H9 (cell line): ENCODE results near the gene ZNF445. TPM values are rescaled to one million over a fixed set of nuclear protein-coding genes. Genes with fewer than 3 reads are reported as not detected.

Experiments used
- DNase-seq: peaks from one replicate; pipeline ENCODE4 v3.0.0-alpha.2; 2017
- H2AFZ ChIP-seq: one replicate; pipeline ENCODE4 v1.6.1; 2013; ENCODE audit warnings: mild to moderate bottlenecking, low read length, control low read depth, moderate library complexity
- H2AK5ac ChIP-seq: 2 replicates; pipeline ENCODE4 v1.6.1; 2013; ENCODE audit warnings: low read length, control low read depth, mixed read lengths; ENCODE audit not compliant: insufficient read length
- H2BK120ac ChIP-seq: one replicate; pipeline ENCODE4 v1.6.1; 2013; ENCODE audit warnings: low read depth, mild to moderate bottlenecking, low read length, control low read depth, inconsistent platforms; ENCODE audit not compliant: poor library complexity, severe bottlenecking
- H2BK12ac ChIP-seq: 2 replicates; pipeline ENCODE4 v1.6.1; 2013; ENCODE audit warnings: low read length, control low read depth, mixed read lengths, low read depth; ENCODE audit not compliant: insufficient read length
- H2BK15ac ChIP-seq: 2 replicates; pipeline ENCODE4 v1.6.1; 2013; ENCODE audit warnings: low read depth, low read length, control low read depth
- H2BK20ac ChIP-seq: one replicate; pipeline ENCODE4 v1.6.1; 2013; ENCODE audit warnings: low read depth, mild to moderate bottlenecking, low read length, control low read depth, inconsistent platforms; ENCODE audit not compliant: poor library complexity, severe bottlenecking
- H2BK5ac ChIP-seq: 2 replicates; pipeline ENCODE4 v1.6.1; 2013; ENCODE audit warnings: low read length, control low read depth, mixed read lengths; ENCODE audit not compliant: insufficient read length
- H3K14ac ChIP-seq: 2 replicates; pipeline ENCODE4 v1.6.1; 2013; ENCODE audit warnings: low read length, control low read depth; ENCODE audit not compliant: insufficient read depth
- H3K18ac ChIP-seq: 2 replicates; pipeline ENCODE4 v1.6.1; 2013; ENCODE audit warnings: low read depth, mild to moderate bottlenecking, mixed read lengths, low read length, control low read depth; ENCODE audit not compliant: insufficient read length
- H3K23ac ChIP-seq: 2 replicates; pipeline ENCODE4 v1.6.1; 2013; ENCODE audit warnings: low read length, control low read depth, mixed read lengths, low read depth; ENCODE audit not compliant: insufficient read length
- H3K23me2 ChIP-seq: 2 replicates; pipeline ENCODE4 v1.6.1; 2013; ENCODE audit warnings: low read depth, mild to moderate bottlenecking, mixed read lengths, low read length, control low read depth; ENCODE audit not compliant: insufficient read length, poor library complexity, severe bottlenecking
- H3K27ac ChIP-seq: 2 replicates; pipeline ENCODE4 v1.5.1; 2013; ENCODE audit warnings: low read length, control low read depth, mixed read lengths, low read depth; ENCODE audit not compliant: insufficient read length
- H3K27me3 ChIP-seq: 2 replicates; pipeline ENCODE4 v1.6.1; 2013; ENCODE audit warnings: low read length, control low read depth, inconsistent platforms; ENCODE audit not compliant: insufficient read depth
- H3K4ac ChIP-seq: 2 replicates; pipeline ENCODE4 v1.6.1; 2013; ENCODE audit warnings: low read depth, mild to moderate bottlenecking, control low read depth, inconsistent platforms, low read length, moderate library complexity
- H3K4me1 ChIP-seq: 2 replicates; pipeline ENCODE4 v1.6.1; 2013; ENCODE audit warnings: low read length, control low read depth, inconsistent platforms; ENCODE audit not compliant: insufficient read depth
- H3K4me2 ChIP-seq: 2 replicates; pipeline ENCODE4 v1.6.1; 2013; ENCODE audit warnings: low read length, control low read depth, mixed read lengths; ENCODE audit not compliant: insufficient read length, insufficient read depth
- H3K56ac ChIP-seq: 2 replicates; pipeline ENCODE4 v1.6.1; 2013; ENCODE audit warnings: low read depth, mild to moderate bottlenecking, mixed read lengths, low read length, control low read depth; ENCODE audit not compliant: insufficient read length
- H3K79me1 ChIP-seq: 2 replicates; pipeline ENCODE4 v1.6.1; 2013; ENCODE audit warnings: low read depth, mild to moderate bottlenecking, moderate library complexity, low read length, control low read depth, inconsistent platforms; ENCODE audit not compliant: insufficient read depth, poor library complexity, severe bottlenecking
- H3K79me2 ChIP-seq: 2 replicates; pipeline ENCODE4 v1.6.1; 2013; ENCODE audit warnings: low read length, control low read depth, inconsistent platforms; ENCODE audit not compliant: insufficient read depth
- H3K9ac ChIP-seq: 2 replicates; pipeline ENCODE4 v1.6.1; 2013; ENCODE audit warnings: low read length, control low read depth, mixed read lengths; ENCODE audit not compliant: insufficient read length; ENCODE audit errors: extremely low read depth
- H3K9me3 ChIP-seq: one replicate; pipeline ENCODE4 v1.6.1; 2013; ENCODE audit warnings: low read depth, low read length, inconsistent platforms; ENCODE audit not compliant: control insufficient read depth
- H3T11ph ChIP-seq: one replicate; pipeline ENCODE4 v1.6.1; 2013; ENCODE audit warnings: mild to moderate bottlenecking, low read length, control low read depth, inconsistent platforms
- H4K20me1 ChIP-seq: one replicate; pipeline ENCODE4 v1.6.1; 2013; ENCODE audit not compliant: control insufficient read depth, insufficient read length, insufficient read depth
- H4K5ac ChIP-seq: 2 replicates; pipeline ENCODE4 v1.6.1; 2013; ENCODE audit warnings: low read depth, mild to moderate bottlenecking, mixed read lengths, low read length, control low read depth; ENCODE audit not compliant: insufficient read length
- H4K8ac ChIP-seq: replicated peaks from 2 replicates; pipeline ENCODE4 v1.6.1; 2013; ENCODE audit warnings: low read length, control low read depth, mixed read lengths, low read depth; ENCODE audit not compliant: insufficient read length
- H4K91ac ChIP-seq: 2 replicates; pipeline ENCODE4 v1.6.1; 2013; ENCODE audit warnings: low read depth, mild to moderate bottlenecking, moderate library complexity, mixed read lengths, low read length, control low read depth; ENCODE audit not compliant: insufficient read length
- H3K27ac Mint-ChIP-seq, 3 experiments: 2 replicates in 2 of 3; 3 replicates in 1 of 3; pipeline ENCODE4 v1.8.0; 2020 to 2021; ENCODE audit warnings: mixed read lengths in 3 of 3, mild to moderate bottlenecking in 1 of 3, moderate library complexity in 1 of 3
- H3K27me3 Mint-ChIP-seq: 2 replicates; pipeline ENCODE4 v1.8.0; 2021; ENCODE audit warnings: low read depth, mild to moderate bottlenecking, moderate library complexity, mixed read lengths
- H3K36me3 Mint-ChIP-seq, 3 experiments: 2 replicates in 2 of 3; 3 replicates in 1 of 3; pipeline ENCODE4 v1.8.0; 2020 to 2021; ENCODE audit warnings: low read depth in 3 of 3, mixed read lengths in 3 of 3; ENCODE audit not compliant: insufficient read depth in 1 of 3
- H3K4me1 Mint-ChIP-seq, 2 experiments: 2 replicates each; pipeline ENCODE4 v1.8.0; 2020; ENCODE audit warnings: mixed read lengths in 2 of 2
- H3K4me3 Mint-ChIP-seq, 2 experiments: 2 replicates in 1 of 2; 3 replicates in 1 of 2; pipeline ENCODE4 v1.8.0; 2020 to 2021; ENCODE audit warnings: mild to moderate bottlenecking in 2 of 2, mixed read lengths in 2 of 2, moderate library complexity in 1 of 2
- H3K9me3 Mint-ChIP-seq, 2 experiments: 2 replicates in 1 of 2; 3 replicates in 1 of 2; pipeline ENCODE4 v1.8.0; 2020; ENCODE audit warnings: mild to moderate bottlenecking in 2 of 2, mixed read lengths in 2 of 2, moderate library complexity in 1 of 2
- WGBS: extraction: QIAGEN DNeasy Blood & Tissue Kit; methylation state at CpG from one replicate; pipeline ENCODE4 v1.1.7; 2013; ENCODE audit warnings: missing lambda C conversion rate, low lambda C conversion rate, mixed read lengths; ENCODE audit not compliant: insufficient read length; ENCODE audit errors: extremely low coverage; 5-methylcytosine and 5-hydroxymethylcytosine counted together
- total RNA-seq: library from RNA; stranded (reverse); gene quantifications from 2 replicates; pipeline ENCODE4 v1.2.1, GENCODE V29; 2021
- TF ChIP-seq, protein P1 (sequence below): fragments of 200-600 bp; sonication (generic); conservative IDR thresholded peaks from 3 replicates; pipeline ENCODE4 v1.8.0; 2021; ENCODE audit warnings: antibody characterized with exemption, mild to moderate bottlenecking

Gene ZNF445
- total RNA-seq, 1 experiment from 2014 or later, result 26.0 TPM

DNA sequence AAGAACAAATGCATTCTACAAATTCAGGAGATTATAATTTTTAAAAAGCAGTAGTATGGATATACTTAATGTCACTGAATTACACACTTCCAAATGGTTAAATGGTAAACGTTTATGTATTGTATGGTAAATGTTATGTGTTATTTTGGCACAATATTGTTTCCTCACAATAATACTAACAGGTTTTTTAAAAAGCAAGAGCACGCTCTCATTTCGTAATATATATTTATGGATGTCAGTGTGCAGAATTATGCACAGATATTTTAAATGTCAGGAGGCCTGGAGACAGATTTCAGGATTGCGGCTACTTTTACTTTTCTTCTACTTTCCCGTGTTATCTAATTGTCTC lies 533 bp downstream of the ZNF445 start:
- Histone ChIP-seq H3T11ph (no peak overlapping the region), H2AFZ (no peak overlapping the region), H3K23ac (no peak overlapping the region), H3K18ac (no peak overlapping the region), H4K5ac (no peak overlapping the region), H2BK15ac (no peak overlapping the region), H3K9ac (peak overlapping the region; percentile 32), H3K4ac (no peak overlapping the region), H2AK5ac (no peak overlapping the region), H3K4me2 (peak overlapping the region; percentile 47), H2BK20ac (no peak overlapping the region), H2BK12ac (no peak overlapping the region), H2BK5ac (no peak overlapping the region), H3K79me1 (peaks cover 3% of the 10 kb centered on the region), H4K20me1 (no peaks in the 10 kb centered on the region), H4K91ac (no peak overlapping the region), H3K14ac (no peak overlapping the region), H3K9me3 (no peaks in the 10 kb centered on the region), H3K27me3 (no peaks in the 10 kb centered on the region), H3K79me2 (peaks cover 5% of the 10 kb centered on the region; the same call in 1 of the 2 replicates), H3K23me2 (peaks cover 3% of the 10 kb centered on the region), H2BK120ac (no peak overlapping the region), H4K8ac (no peak overlapping the region), H3K4me1 (no peaks in the 10 kb centered on the region), H3K27ac (no peak overlapping the region), H3K56ac (no peak overlapping the region)
- DNase-seq, result no peak
- H3K27me3 Mint-ChIP-seq, result peaks cover 8% of the 10 kb centered on the region
- peaks cover 33 to 36% of the 10 kb centered on the region in 2 experiments for H3K4me1 Mint-ChIP-seq
- no CpG with 5 or more reads among the region's 5 CpGs for WGBS
- H3K9me3 Mint-ChIP-seq, result no peaks in the 10 kb centered on the region
- TF ChIP-seq, protein P1, sequence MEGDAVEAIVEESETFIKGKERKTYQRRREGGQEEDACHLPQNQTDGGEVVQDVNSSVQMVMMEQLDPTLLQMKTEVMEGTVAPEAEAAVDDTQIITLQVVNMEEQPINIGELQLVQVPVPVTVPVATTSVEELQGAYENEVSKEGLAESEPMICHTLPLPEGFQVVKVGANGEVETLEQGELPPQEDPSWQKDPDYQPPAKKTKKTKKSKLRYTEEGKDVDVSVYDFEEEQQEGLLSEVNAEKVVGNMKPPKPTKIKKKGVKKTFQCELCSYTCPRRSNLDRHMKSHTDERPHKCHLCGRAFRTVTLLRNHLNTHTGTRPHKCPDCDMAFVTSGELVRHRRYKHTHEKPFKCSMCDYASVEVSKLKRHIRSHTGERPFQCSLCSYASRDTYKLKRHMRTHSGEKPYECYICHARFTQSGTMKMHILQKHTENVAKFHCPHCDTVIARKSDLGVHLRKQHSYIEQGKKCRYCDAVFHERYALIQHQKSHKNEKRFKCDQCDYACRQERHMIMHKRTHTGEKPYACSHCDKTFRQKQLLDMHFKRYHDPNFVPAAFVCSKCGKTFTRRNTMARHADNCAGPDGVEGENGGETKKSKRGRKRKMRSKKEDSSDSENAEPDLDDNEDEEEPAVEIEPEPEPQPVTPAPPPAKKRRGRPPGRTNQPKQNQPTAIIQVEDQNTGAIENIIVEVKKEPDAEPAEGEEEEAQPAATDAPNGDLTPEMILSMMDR, result no peak
- H3K4me3 Mint-ChIP-seq, result peak overlapping the region; percentile 84 to 92
- no peak overlapping the region for H3K27ac Mint-ChIP-seq
- H3K36me3 Mint-ChIP-seq, result no peaks in the 10 kb centered on the region
